Stimulated activated CD4-positive, alpha-beta T cell treated with anti-CD3 and anti-CD28 coated beads, TNF-alpha, amount 100 ng/mL, for 48 hours (primary cell): ENCODE results near the gene TMPRSS3.

Source experiments
- DNase-seq, 3 donors: peaks; one replicate each; pipeline ENCODE4 v3.0.0-alpha.2; 2020; ENCODE audit warnings: low read depth in 3 of 3

TMPRSS3 gene

GRCh38 chr21:42350927-42351426 lies 44.9 kb downstream of the TMPRSS3 start, which contains the start of gene TFF2:
TSS of gene TFF2 (minus strand) at chr21:42350994. CDS start at chr21:42350957, 37 bp downstream.
- no peak for DNase-seq

GRCh38 chr21:42350318-42350910 lies 45.4 kb downstream of the TMPRSS3 start:
- DNase-seq, result no peak

- no peak for DNase-seq
Measured at GRCh38 chr21:42349420-42350317, 46.2 kb downstream of the TMPRSS3 start.

- no peak for DNase-seq
Measured at GRCh38 chr21:42348762-42349161, 47.1 kb downstream of the TMPRSS3 start.

- DNase-seq, result no peak
Measured at GRCh38 chr21:42347601-42348327, 48.1 kb downstream of the TMPRSS3 start.

GRCh38 chr21:42346866-42347600 lies 48.8 kb downstream of the TMPRSS3 start:
- DNase-seq, result no peak

- DNase-seq, result no peak
Measured at GRCh38 chr21:42346441-42346840, 49.4 kb downstream of the TMPRSS3 start.

- no peak for DNase-seq
Measured at GRCh38 chr21:42344631-42345030, 51.2 kb downstream of the TMPRSS3 start.

GRCh38 chr21:42343963-42344510 lies 51.8 kb downstream of the TMPRSS3 start:
- no peak for DNase-seq

GRCh38 chr21:42343556-42343955 lies 52.3 kb downstream of the TMPRSS3 start:
- no peak for DNase-seq

GRCh38 chr21:42343101-42343500 lies 52.8 kb downstream of the TMPRSS3 start:
- no peak for DNase-seq

- no peak for DNase-seq
Measured at GRCh38 chr21:42341776-42342542, 53.9 kb downstream of the TMPRSS3 start.

- DNase-seq, result no peak
Measured at GRCh38 chr21:42340187-42341050, 55.4 kb downstream of the TMPRSS3 start.

- no peak for DNase-seq
Measured at GRCh38 chr21:42338729-42339715, 56.8 kb downstream of the TMPRSS3 start.

GRCh38 chr21:42337830-42338728 lies 57.8 kb downstream of the TMPRSS3 start:
- DNase-seq, result peak; percentile 63 to 71 (median 65)

GRCh38 chr21:42337276-42337675 lies 58.6 kb downstream of the TMPRSS3 start:
- no peak for DNase-seq

GRCh38 chr21:42336054-42336453 lies 59.8 kb downstream of the TMPRSS3 start:
- no peak for DNase-seq
